Measurements from ENCODE around the gene SLFN13. TPM values are rescaled to one million over a fixed set of nuclear protein-coding genes. Genes with fewer than 3 reads are reported as not detected.

SLFN13 gene, protein sequence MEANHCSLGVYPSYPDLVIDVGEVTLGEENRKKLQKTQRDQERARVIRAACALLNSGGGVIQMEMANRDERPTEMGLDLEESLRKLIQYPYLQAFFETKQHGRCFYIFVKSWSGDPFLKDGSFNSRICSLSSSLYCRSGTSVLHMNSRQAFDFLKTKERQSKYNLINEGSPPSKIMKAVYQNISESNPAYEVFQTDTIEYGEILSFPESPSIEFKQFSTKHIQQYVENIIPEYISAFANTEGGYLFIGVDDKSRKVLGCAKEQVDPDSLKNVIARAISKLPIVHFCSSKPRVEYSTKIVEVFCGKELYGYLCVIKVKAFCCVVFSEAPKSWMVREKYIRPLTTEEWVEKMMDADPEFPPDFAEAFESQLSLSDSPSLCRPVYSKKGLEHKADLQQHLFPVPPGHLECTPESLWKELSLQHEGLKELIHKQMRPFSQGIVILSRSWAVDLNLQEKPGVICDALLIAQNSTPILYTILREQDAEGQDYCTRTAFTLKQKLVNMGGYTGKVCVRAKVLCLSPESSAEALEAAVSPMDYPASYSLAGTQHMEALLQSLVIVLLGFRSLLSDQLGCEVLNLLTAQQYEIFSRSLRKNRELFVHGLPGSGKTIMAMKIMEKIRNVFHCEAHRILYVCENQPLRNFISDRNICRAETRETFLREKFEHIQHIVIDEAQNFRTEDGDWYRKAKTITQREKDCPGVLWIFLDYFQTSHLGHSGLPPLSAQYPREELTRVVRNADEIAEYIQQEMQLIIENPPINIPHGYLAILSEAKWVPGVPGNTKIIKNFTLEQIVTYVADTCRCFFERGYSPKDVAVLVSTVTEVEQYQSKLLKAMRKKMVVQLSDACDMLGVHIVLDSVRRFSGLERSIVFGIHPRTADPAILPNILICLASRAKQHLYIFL
- total RNA-seq: 10 to 100 TPM; 45.8 to 57.3 TPM

- no peak within 1 kb of the TSS for H3K27ac Mint-ChIP-seq
- DNase-seq (peak; percentile 94 to 95), ATAC-seq (replicated peaks in 1 of 2) (peak; percentile 97 to 98)
- H3K27me3 Mint-ChIP-seq (ENCODE audit: low read depth): no peaks in the 10 kb centered on the region
- peaks cover 19% of the 10 kb centered on the region for H3K4me1 Mint-ChIP-seq (ENCODE audit: low read depth)
- peaks cover 2 to 3% of the 10 kb centered on the region in 2 donors for H3K36me3 Mint-ChIP-seq (ENCODE audit: insufficient read depth in 2 of 2)
- no peaks in the 10 kb centered on the region for H3K9me3 Mint-ChIP-seq
- peak within 1 kb of the TSS; percentile 70 to 81 for H3K4me3 Mint-ChIP-seq
These were observed at the start of gene SLFN13 for GRCh38 chr17:35448214-35448898. Gene SLFN13, minus strand, starts transcription at chr17:35448766. Its CDS starts 3,086 bp downstream, at chr17:35445680.

DNA sequence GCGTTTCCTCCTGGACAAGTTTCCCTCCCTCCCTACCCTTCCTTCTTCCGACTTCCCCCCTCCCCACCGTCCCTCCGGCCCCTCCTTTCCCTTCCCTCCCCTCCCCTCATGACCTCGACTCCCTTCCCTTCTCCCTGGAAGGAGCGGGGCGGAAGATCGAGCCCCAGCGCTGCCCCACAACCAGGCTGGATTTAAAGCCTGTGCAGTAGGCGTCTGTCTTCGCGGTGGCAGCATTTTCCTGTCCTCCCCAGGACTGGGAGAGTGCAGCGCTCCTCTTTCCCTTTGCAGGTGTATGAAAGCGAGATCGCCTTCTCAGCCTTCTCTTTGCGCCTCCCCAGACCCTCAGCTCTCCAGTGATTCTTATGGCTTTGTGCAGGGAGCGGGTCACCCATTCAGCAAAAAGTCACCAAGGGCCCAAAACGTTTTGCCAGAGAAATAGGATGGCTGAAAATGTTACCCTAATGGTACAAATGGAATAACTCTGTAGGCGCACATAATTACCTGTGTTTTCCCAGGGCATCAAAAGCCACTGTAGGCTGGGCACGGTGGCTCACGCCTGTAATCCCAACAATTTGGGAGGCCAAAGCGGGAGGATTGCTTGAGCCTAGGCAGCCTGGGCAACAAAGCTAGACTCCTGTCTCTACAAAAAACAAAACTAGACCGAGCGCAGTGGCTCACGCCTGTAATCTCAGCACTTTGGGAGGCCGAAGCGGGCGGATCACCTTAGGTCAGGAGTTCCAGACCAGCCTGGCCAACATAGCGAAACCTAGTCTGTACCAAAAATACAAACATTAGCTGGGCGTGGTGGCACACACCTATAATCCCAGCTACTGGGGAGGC lies 48.1 kb upstream of the SLFN13 start:
- H3K27ac Mint-ChIP-seq: no peak overlapping the region
- no peaks in the 10 kb centered on the region for H3K27me3 Mint-ChIP-seq (ENCODE audit: low read depth)
- H3K9me3 Mint-ChIP-seq: peaks cover 0 to 3% of the 10 kb centered on the region in 2 donors
- DNase-seq (no peak), ATAC-seq (replicated peaks in 1 of 2) (no peak)
- H3K36me3 Mint-ChIP-seq (ENCODE audit: insufficient read depth in 2 of 2): peaks cover 5 to 29% of the 10 kb centered on the region in 2 donors
- peak overlapping the region; percentile 19 to 73 for H3K4me3 Mint-ChIP-seq
- H3K4me1 Mint-ChIP-seq (ENCODE audit: low read depth): peaks cover 66% of the 10 kb centered on the region

DNA sequence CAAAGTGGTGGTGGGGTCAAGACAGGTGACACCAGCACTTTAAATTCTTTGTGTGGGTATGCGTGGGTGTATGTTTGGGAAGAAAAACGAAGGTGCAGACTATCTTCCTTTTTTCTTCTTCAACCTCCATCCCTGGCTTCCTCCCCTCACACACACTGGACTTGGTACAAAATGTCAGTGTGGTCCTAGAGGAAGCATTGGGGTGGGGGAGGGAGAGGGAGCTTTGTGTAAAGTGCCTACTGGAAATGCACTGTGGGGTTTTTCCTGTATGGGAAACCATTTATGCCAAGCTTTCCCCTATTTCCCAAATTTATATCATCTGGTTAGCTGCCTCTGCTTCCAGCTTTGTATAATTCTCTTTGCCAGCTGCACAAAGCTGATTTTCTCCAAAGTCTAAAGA lies 44.5 kb upstream of the SLFN13 start:
- no peaks in the 10 kb centered on the region for H3K9me3 Mint-ChIP-seq
- H3K27me3 Mint-ChIP-seq (ENCODE audit: low read depth): no peaks in the 10 kb centered on the region
- peaks cover 10 to 37% of the 10 kb centered on the region in 2 donors for H3K36me3 Mint-ChIP-seq (ENCODE audit: insufficient read depth in 2 of 2)
- no peak overlapping the region for H3K4me3 Mint-ChIP-seq
- no peak for DNase-seq
- H3K27ac Mint-ChIP-seq: peak overlapping the region; percentile 91
- H3K4me1 Mint-ChIP-seq (ENCODE audit: low read depth): peaks cover 59% of the 10 kb centered on the region
- no peak for ATAC-seq (replicated peaks in 1 of 2)

- ATAC-seq (replicated peaks in 1 of 2) (no peak), DNase-seq (no peak)
- H3K9me3 Mint-ChIP-seq: no peaks in the 10 kb centered on the region
- peaks cover 11 to 40% of the 10 kb centered on the region in 2 donors for H3K36me3 Mint-ChIP-seq (ENCODE audit: insufficient read depth in 2 of 2)
- peaks cover 63% of the 10 kb centered on the region for H3K4me1 Mint-ChIP-seq (ENCODE audit: low read depth)
- H3K27me3 Mint-ChIP-seq (ENCODE audit: low read depth): no peaks in the 10 kb centered on the region
- no peak overlapping the region for H3K4me3 Mint-ChIP-seq
- H3K27ac Mint-ChIP-seq: no peak overlapping the region
These were observed 42.9 kb upstream of the SLFN13 start for GRCh38 chr17:35491417-35491816.

GRCh38 chr17:35489944-35490343 lies 41.4 kb upstream of the SLFN13 start:
- peaks cover 70% of the 10 kb centered on the region for H3K4me1 Mint-ChIP-seq (ENCODE audit: low read depth)
- ATAC-seq (replicated peaks in 1 of 2): no peak
- no peaks in the 10 kb centered on the region for H3K9me3 Mint-ChIP-seq
- peaks cover 19 to 53% of the 10 kb centered on the region in 2 donors for H3K36me3 Mint-ChIP-seq (ENCODE audit: insufficient read depth in 2 of 2)
- DNase-seq: no peak
- H3K27me3 Mint-ChIP-seq (ENCODE audit: low read depth): no peaks in the 10 kb centered on the region
- no peak overlapping the region for H3K27ac Mint-ChIP-seq
- H3K4me3 Mint-ChIP-seq: no peak overlapping the region

- Mint-ChIP-seq H3K27ac (no peak overlapping the region), H3K4me1 (ENCODE audit: low read depth) (peaks cover 66% of the 10 kb centered on the region), H3K9me3 (peaks cover 0 to 2% of the 10 kb centered on the region in 2 donors), H3K36me3 (ENCODE audit: insufficient read depth in 2 of 2) (peaks cover 24 to 58% of the 10 kb centered on the region in 2 donors), H3K4me3 (peak overlapping the region; percentile 83 to 87), H3K27me3 (ENCODE audit: low read depth) (no peaks in the 10 kb centered on the region)
- ATAC-seq (replicated peaks in 1 of 2): no peak
- no peak for DNase-seq
These were observed 40.4 kb upstream of the SLFN13 start for GRCh38 chr17:35488991-35489390.

- peak overlapping the region; percentile 90 for H3K27ac Mint-ChIP-seq
- no peaks in the 10 kb centered on the region for H3K27me3 Mint-ChIP-seq (ENCODE audit: low read depth)
- H3K4me1 Mint-ChIP-seq (ENCODE audit: low read depth): peaks cover 55% of the 10 kb centered on the region
These were observed 38.6 kb upstream of the SLFN13 start for GRCh38 chr17:35486920-35487732.

GRCh38 chr17:35479271-35479670 lies 30.7 kb upstream of the SLFN13 start:
- Mint-ChIP-seq H3K36me3 (ENCODE audit: insufficient read depth in 2 of 2) (peaks cover 21 to 67% of the 10 kb centered on the region in 2 donors), H3K27me3 (ENCODE audit: low read depth) (no peaks in the 10 kb centered on the region), H3K9me3 (peaks cover 2 to 8% of the 10 kb centered on the region in 2 donors), H3K4me1 (ENCODE audit: low read depth) (peaks cover 3% of the 10 kb centered on the region), H3K4me3 (no peak overlapping the region), H3K27ac (peak overlapping the region; percentile 39)
- DNase-seq: no peak
- no peak for ATAC-seq (replicated peaks in 1 of 2)

More at GRCh38 chr17:35486920-35487732, 38.6 kb upstream of the SLFN13 start:
- Mint-ChIP-seq H3K36me3 (ENCODE audit: insufficient read depth in 2 of 2) (peaks cover 30 to 59% of the 10 kb centered on the region in 2 donors), H3K4me3 (peak overlapping the region; percentile 83 to 87), H3K9me3 (peaks cover 0 to 3% of the 10 kb centered on the region in 2 donors)
- peak; percentile 91 to 92 for DNase-seq
- peak; percentile 81 to 85 for ATAC-seq (replicated peaks in 1 of 2)

GRCh38 chr17:35477248-35477647 lies 28.7 kb upstream of the SLFN13 start:
- Mint-ChIP-seq H3K4me1 (ENCODE audit: low read depth) (peaks cover 3% of the 10 kb centered on the region), H3K9me3 (peaks cover 5 to 13% of the 10 kb centered on the region in 2 donors), H3K27ac (no peak overlapping the region), H3K4me3 (no peak overlapping the region), H3K36me3 (ENCODE audit: insufficient read depth in 2 of 2) (peaks cover 19 to 70% of the 10 kb centered on the region in 2 donors), H3K27me3 (ENCODE audit: low read depth) (no peaks in the 10 kb centered on the region)
- ATAC-seq (replicated peaks in 1 of 2) (no peak), DNase-seq (no peak)

DNA sequence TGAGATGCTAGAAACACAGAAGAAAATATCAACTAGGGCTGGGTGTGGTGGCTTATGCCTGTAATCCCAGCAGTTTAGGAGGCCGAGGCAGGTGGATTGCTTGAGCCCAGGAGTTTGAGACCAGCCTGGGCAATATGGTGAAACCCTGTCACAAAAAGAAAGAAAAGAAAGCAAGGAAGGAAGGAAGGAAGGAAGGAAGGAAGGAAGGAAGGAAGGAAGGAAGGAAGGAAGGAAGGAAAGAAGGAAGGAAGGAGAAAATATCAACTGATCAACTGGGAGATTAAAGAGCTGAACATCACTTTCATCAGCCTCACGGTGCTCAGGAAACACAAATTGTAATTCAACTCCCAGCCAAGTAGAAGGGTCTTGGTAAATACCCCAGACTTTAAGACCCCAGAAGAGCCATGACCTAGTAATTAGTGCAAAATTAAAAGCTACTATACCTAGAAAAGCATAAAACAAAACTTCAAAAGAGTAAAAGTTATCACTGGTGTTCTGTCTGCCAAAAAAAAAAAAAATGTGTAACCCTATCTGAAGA lies 27.8 kb upstream of the SLFN13 start:
- H3K36me3 Mint-ChIP-seq (ENCODE audit: insufficient read depth in 2 of 2): peaks cover 22 to 68% of the 10 kb centered on the region in 2 donors
- peaks cover 3% of the 10 kb centered on the region for H3K4me1 Mint-ChIP-seq (ENCODE audit: low read depth)
- H3K27me3 Mint-ChIP-seq (ENCODE audit: low read depth): no peaks in the 10 kb centered on the region
- peak overlapping the region; percentile 64 for H3K27ac Mint-ChIP-seq
- no peak overlapping the region for H3K4me3 Mint-ChIP-seq
- peaks cover 6 to 15% of the 10 kb centered on the region in 2 donors for H3K9me3 Mint-ChIP-seq
- DNase-seq (no peak), ATAC-seq (replicated peaks in 1 of 2) (no peak)

DNA sequence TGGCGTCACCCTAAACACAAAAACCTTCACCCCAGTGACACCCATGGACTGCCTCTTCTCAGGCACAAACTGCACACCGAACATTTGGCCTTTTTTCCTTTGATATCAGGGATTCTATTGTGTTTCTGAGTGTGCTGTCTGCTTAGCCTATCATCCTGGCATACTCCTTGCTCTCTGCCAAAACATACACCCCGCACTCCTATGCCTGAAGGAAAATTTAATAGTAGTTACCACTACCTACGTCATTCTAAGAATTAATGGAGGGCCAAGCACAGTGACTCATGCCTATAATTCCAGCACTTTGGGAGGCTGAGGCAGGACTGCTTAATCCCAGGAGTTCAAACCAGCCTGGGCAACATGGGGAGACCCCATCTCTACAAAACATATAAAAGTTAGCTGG lies 19.9 kb upstream of the SLFN13 start:
- no peak overlapping the region for H3K4me3 Mint-ChIP-seq

More for the DNA sequence above, 19.9 kb upstream of the SLFN13 start:
- Mint-ChIP-seq H3K36me3 (ENCODE audit: insufficient read depth in 2 of 2) (peaks cover 13 to 28% of the 10 kb centered on the region in 2 donors), H3K27ac (no peak overlapping the region), H3K4me1 (ENCODE audit: low read depth) (peaks cover 12% of the 10 kb centered on the region), H3K27me3 (ENCODE audit: low read depth) (no peaks in the 10 kb centered on the region), H3K9me3 (peaks cover 9 to 14% of the 10 kb centered on the region in 2 donors)
- no peak for ATAC-seq (replicated peaks in 1 of 2)
- no peak for DNase-seq
